Stimulated activated CD4-positive, alpha-beta T cell treated with anti-CD3 and anti-CD28 coated beads, Interleukin-12 subunit alpha, Interleukin-12 subunit beta, amount 100 ng/mL, for 4 hours (primary cell): ENCODE measurements around the gene BRINP2.
A peak's percentile ranks its signal among the peaks of the same experiment; 100 is the strongest.

Experiments used
- DNase-seq: peaks from one replicate; pipeline ENCODE4 v3.0.0-alpha.2; 2020

Gene BRINP2

GRCh38 chr1:177165069-177165439 is 5.7 kb upstream of the BRINP2 start:
- no peak for DNase-seq

GRCh38 chr1:177171536-177172123 is 872 bp downstream of the BRINP2 start:
- DNase-seq = no peak

- DNase-seq = no peak
Measured at GRCh38 chr1:177172272-177172671, 1.5 kb downstream of the BRINP2 start.

- DNase-seq = no peak
Measured at GRCh38 chr1:177172866-177173265, 2.1 kb downstream of the BRINP2 start.

- no peak for DNase-seq
Measured at GRCh38 chr1:177173976-177174375, 3.2 kb downstream of the BRINP2 start.

- no peak for DNase-seq
Measured at GRCh38 chr1:177174921-177175634, 4.3 kb downstream of the BRINP2 start.

- DNase-seq = no peak
Measured at GRCh38 chr1:177181280-177181630, 10.5 kb downstream of the BRINP2 start.

- peak; percentile 12 for DNase-seq
Measured at GRCh38 chr1:177181631-177182291, 11.0 kb downstream of the BRINP2 start.

- no peak for DNase-seq
Measured at GRCh38 chr1:177183836-177184235, 13.1 kb downstream of the BRINP2 start.

GRCh38 chr1:177185209-177185608 is 14.5 kb downstream of the BRINP2 start:
- no peak for DNase-seq

GRCh38 chr1:177186639-177187038 is 15.9 kb downstream of the BRINP2 start:
- DNase-seq = no peak

GRCh38 chr1:177190308-177190970 is 19.7 kb downstream of the BRINP2 start:
- no peak for DNase-seq

- DNase-seq = no peak
Measured at GRCh38 chr1:177198243-177198642, 27.5 kb downstream of the BRINP2 start.

GRCh38 chr1:177200290-177200689 is 29.5 kb downstream of the BRINP2 start:
- no peak for DNase-seq

- no peak for DNase-seq
Measured at GRCh38 chr1:177206831-177207355, 36.1 kb downstream of the BRINP2 start.

- no peak for DNase-seq
Measured at GRCh38 chr1:177208920-177209319, 38.2 kb downstream of the BRINP2 start.

- DNase-seq = no peak
Measured at GRCh38 chr1:177209357-177209756, 38.6 kb downstream of the BRINP2 start.

- no peak for DNase-seq
Measured at GRCh38 chr1:177210071-177210470, 39.3 kb downstream of the BRINP2 start.

- no peak for DNase-seq
Measured at GRCh38 chr1:177211231-177211630, 40.5 kb downstream of the BRINP2 start.

GRCh38 chr1:177216587-177217202 is 45.9 kb downstream of the BRINP2 start:
- no peak for DNase-seq

GRCh38 chr1:177219554-177220458 is 49.0 kb downstream of the BRINP2 start:
- no peak for DNase-seq

GRCh38 chr1:177223359-177223758 is 52.6 kb downstream of the BRINP2 start:
- no peak for DNase-seq
